Tibial artery (tissue), 4 donors: ENCODE data around the gene DPM3.
A peak's percentile ranks its signal among the peaks of the same experiment; 100 is the strongest.
"Not testable (repeated sequence)": the region's sequence is repeated elsewhere in the genome, so short reads cannot be mapped to it uniquely, and the experiment has no call there.

Experiments used
- DNase-seq, 2 donors: peaks; one replicate each; pipeline ENCODE4 v3.0.0-alpha.2; 2019
- H3K27ac ChIP-seq, 2 donors: fragments of 200-600 bp; sonication (generic) in 1 of 2; 1 replicate in 1 of 2; 2 replicates in 1 of 2; pipeline ENCODE4 v1.5.1; 2018 to 2019; ENCODE audit warnings: mild to moderate bottlenecking in 1 of 2
- H3K27me3 ChIP-seq, 2 donors: fragments of 200-600 bp; sonication (generic) in 1 of 2; one replicate each; pipeline versions ENCODE4 v1.5.1 to v1.6.0; 2016 to 2019
- H3K36me3 ChIP-seq, 3 donors: fragments of 200-600 bp; sonication (generic) in 2 of 3; one replicate each; pipeline ENCODE4 v1.5.1; 2016 to 2019; ENCODE audit warnings: mild to moderate bottlenecking in 2 of 3
- H3K4me1 ChIP-seq, 4 donors: fragments of 200-600 bp; sonication (generic) in 2 of 4; 1 replicate in 3 of 4; 2 replicates in 1 of 4; pipeline ENCODE4 v1.5.1; 2016 to 2019
- H3K4me3 ChIP-seq, 2 donors: fragments of 200-600 bp; sonication (generic) in 1 of 2; 1 replicate in 1 of 2; 2 replicates in 1 of 2; pipeline ENCODE4 v1.5.1; 2018 to 2019; ENCODE audit warnings: mild to moderate bottlenecking in 2 of 2
- H3K9me3 ChIP-seq, 3 donors: fragments of 200-600 bp; sonication (generic) in 1 of 3; one replicate each; pipeline ENCODE4 v1.5.1; 2016 to 2019
- CTCF ChIP-seq, 2 experiments: fragments of 200-600 bp in 1 of 2; fragments of 450-650 bp in 1 of 2; IDR thresholded peaks; one replicate each; pipeline ENCODE4 v1.5.1; 2017 to 2019; ENCODE audit warnings: antibody characterized with exemption in 2 of 2, mild to moderate bottlenecking in 1 of 2, moderate library complexity in 1 of 2
- intact Hi-C: fragments of 100-400 bp; cut with DNase I; formaldehyde crosslinking; loops from one replicate; pipeline ENCODE4 v1.15.0; 2023; ENCODE audit warnings: low total_unique reads

Gene DPM3

GRCh38 chr1:155167166-155168104 lies 27.1 kb upstream of the DPM3 start:
- no peak overlapping the region for H3K4me3 ChIP-seq
- no peaks in the 10 kb centered on the region for H3K9me3 ChIP-seq
- DNase-seq, result peak; percentile 80 to 89
- H3K36me3 ChIP-seq, result peaks cover 7 to 26% (median 22%) of the 10 kb centered on the region in 3 donors
- no peak overlapping the region for H3K27ac ChIP-seq
- peaks cover 3 to 22% (median 17%) of the 10 kb centered on the region in 4 donors for H3K4me1 ChIP-seq
- TF ChIP-seq CTCF (IDR thresholded peaks at IDR 0.05), result peak; percentile 83 to 90
- intact Hi-C loops, result loop anchor here (2.0 kb wide), 1 partner anchor 77 kb away; no protein-coding TSS in a partner anchor
- peaks cover 0 to 13% of the 10 kb centered on the region in 2 donors for H3K27me3 ChIP-seq

- Histone ChIP-seq H3K4me1 (peaks cover 3 to 16% (median 10%) of the 10 kb centered on the region in 4 donors), H3K9me3 (no peaks in the 10 kb centered on the region), H3K4me3 (no peak overlapping the region), H3K36me3 (peaks cover 7 to 26% (median 22%) of the 10 kb centered on the region in 3 donors), H3K27ac (no peak overlapping the region), H3K27me3 (peaks cover 0 to 13% of the 10 kb centered on the region in 2 donors)
- peak in 1 of 2 donors; percentile 72 for DNase-seq
- intact Hi-C loops, result loop anchor here (2.0 kb wide), 1 partner anchor 76 kb away; no protein-coding TSS in a partner anchor
- TF ChIP-seq CTCF (IDR thresholded peaks at IDR 0.05), result no peak
These were observed 26.3 kb upstream of the DPM3 start for GRCh38 chr1:155166471-155167165.

- intact Hi-C loops, result loop anchor here (2.0 kb wide), 1 partner anchor 75 kb away; no protein-coding TSS in a partner anchor
- peak in 1 of 2 donors; percentile 58 for DNase-seq
These were observed 25.7 kb upstream of the DPM3 start for GRCh38 chr1:155166051-155166470.

GRCh38 chr1:155164625-155165024 lies 24.3 kb upstream of the DPM3 start:
- H3K27ac ChIP-seq, DNase-seq, intact Hi-C loops, H3K4me3 ChIP-seq, H3K9me3 ChIP-seq: not testable (repeated sequence)
- peaks cover 0 to 13% of the 10 kb centered on the region in 2 donors for H3K27me3 ChIP-seq
- H3K36me3 ChIP-seq, result peaks cover 7 to 12% (median 10%) of the 10 kb centered on the region in 3 donors
- H3K4me1 ChIP-seq, result peaks cover 3 to 16% (median 9%) of the 10 kb centered on the region in 4 donors

More at GRCh38 chr1:155166051-155166470, 25.7 kb upstream of the DPM3 start:
- Histone ChIP-seq H3K27me3 (peaks cover 0 to 13% of the 10 kb centered on the region in 2 donors), H3K4me3 (no peak overlapping the region), H3K36me3 (peaks cover 7 to 26% (median 22%) of the 10 kb centered on the region in 3 donors), H3K4me1 (peaks cover 3 to 16% (median 9%) of the 10 kb centered on the region in 4 donors), H3K9me3 (no peaks in the 10 kb centered on the region), H3K27ac (no peak overlapping the region)
- TF ChIP-seq CTCF (IDR thresholded peaks at IDR 0.05), result no peak

GRCh38 chr1:155163785-155164184 lies 23.5 kb upstream of the DPM3 start:
- H3K27me3 ChIP-seq, result peaks cover 0 to 13% of the 10 kb centered on the region in 2 donors
- intact Hi-C loops, H3K36me3 ChIP-seq: not testable (repeated sequence)

GRCh38 chr1:155162631-155163030 lies 22.3 kb upstream of the DPM3 start:
- H3K36me3 ChIP-seq, intact Hi-C loops, H3K27ac ChIP-seq, H3K9me3 ChIP-seq, H3K4me3 ChIP-seq: not testable (repeated sequence)
- Histone ChIP-seq H3K4me1 (peaks cover 1 to 13% (median 8%) of the 10 kb centered on the region in 4 donors), H3K27me3 (peaks cover 0 to 13% of the 10 kb centered on the region in 2 donors)
- DNase-seq, result peak in 1 of 2 donors; percentile 37

More at GRCh38 chr1:155163785-155164184, 23.5 kb upstream of the DPM3 start:
- H3K9me3 ChIP-seq, H3K27ac ChIP-seq, DNase-seq, H3K4me3 ChIP-seq: not testable (repeated sequence)
- H3K4me1 ChIP-seq, result peaks cover 3 to 16% (median 9%) of the 10 kb centered on the region in 4 donors
